Neural cell (in vitro differentiated cells): Measurements from ENCODE around the gene F12. TPM values are rescaled to one million over a fixed set of nuclear protein-coding genes. Genes with fewer than 3 reads are reported as not detected.

Experiments used
- H2AFZ ChIP-seq: fragments of 200-600, 300-800 bp; sonication (generic), shearing (Covaris generic); 2 replicates; pipeline ENCODE4 v1.6.0; 2014; ENCODE audit warnings: low read depth, mild to moderate bottlenecking, antibody characterized with exemption, low read length, moderate library complexity
- H3F3A ChIP-seq: fragments of 200-600 bp; shearing (Covaris generic); 2 replicates; pipeline ENCODE4 v1.6.1; 2016; ENCODE audit warnings: mild to moderate bottlenecking, moderate library complexity, mixed read lengths, antibody characterized with exemption, low read length; ENCODE audit not compliant: insufficient read depth, poor library complexity, severe bottlenecking
- H3K27ac ChIP-seq: fragments of 200-600, 300-800 bp; sonication (generic), shearing (Covaris generic); 2 replicates; pipeline ENCODE4 v1.5.1; 2014; ENCODE audit warnings: mild to moderate bottlenecking, low read length, moderate library complexity
- H3K27me3 ChIP-seq: fragments of 300-800, 200-600 bp; sonication (generic), shearing (Covaris generic); 2 replicates; pipeline ENCODE4 v1.6.0; 2014; ENCODE audit warnings: mild to moderate bottlenecking, low read depth, low read length, moderate library complexity; ENCODE audit not compliant: insufficient read depth
- H3K36me3 ChIP-seq: fragments of 300-800, 200-600 bp; sonication (generic), shearing (Covaris generic); 2 replicates; pipeline ENCODE4 v1.5.1; 2014; ENCODE audit warnings: mild to moderate bottlenecking, antibody characterized with exemption, low read length, moderate library complexity; ENCODE audit not compliant: insufficient read depth
- H3K4me2 ChIP-seq: fragments of 300-800, 200-600 bp; sonication (generic), shearing (Covaris generic); 2 replicates; pipeline ENCODE4 v1.6.0; 2014; ENCODE audit warnings: mild to moderate bottlenecking, low read length
- H3K4me3 ChIP-seq: fragments of 300-800, 200-600 bp; sonication (generic), shearing (Covaris generic); 2 replicates; pipeline ENCODE4 v1.5.1; 2014; ENCODE audit warnings: mild to moderate bottlenecking, low read length, moderate library complexity
- H3K79me2 ChIP-seq: fragments of 200-600 bp; shearing (Covaris generic); replicated peaks from 2 replicates; pipeline ENCODE4 v1.6.0; 2014; ENCODE audit warnings: mild to moderate bottlenecking, low read length, moderate library complexity; ENCODE audit not compliant: insufficient read depth
- H3K9ac ChIP-seq: fragments of 300-800, 200-600 bp; sonication (generic), shearing (Covaris generic); 2 replicates; pipeline ENCODE4 v1.6.1; 2016; ENCODE audit warnings: mild to moderate bottlenecking, low read length, mixed read lengths
- H3K9me2 ChIP-seq: fragments of 200-600 bp; shearing (Covaris generic); 2 replicates; pipeline ENCODE4 v1.6.1; 2016; ENCODE audit warnings: mild to moderate bottlenecking, low read length, mixed read lengths; ENCODE audit not compliant: insufficient read depth
- H3K9me3 ChIP-seq: fragments of 200-600, 300-800 bp; sonication (generic), shearing (Covaris generic); 2 replicates; pipeline ENCODE4 v1.6.1; 2016; ENCODE audit warnings: mild to moderate bottlenecking, mixed run types, low read length, moderate library complexity, mixed read lengths
- H4K20me1 ChIP-seq: fragments of 200-600 bp; shearing (Covaris generic); 2 replicates; pipeline ENCODE4 v1.6.1; 2016; ENCODE audit warnings: mild to moderate bottlenecking, mixed run types; ENCODE audit not compliant: insufficient read depth
- CTCF ChIP-seq: fragments of 450-650 bp; IDR thresholded peaks from 2 replicates; pipeline ENCODE4 v1.5.1; 2014; ENCODE audit warnings: antibody characterized with exemption, mild to moderate bottlenecking, moderate library complexity; ENCODE audit not compliant: poor library complexity, severe bottlenecking
- EP300 ChIP-seq: fragments of 450-650 bp; conservative IDR thresholded peaks from 2 replicates; pipeline ENCODE4 v1.6.1; 2014; ENCODE audit warnings: antibody characterized with exemption, mild to moderate bottlenecking, moderate library complexity; ENCODE audit not compliant: poor library complexity, severe bottlenecking
- EZH2 ChIP-seq: fragments of 200-600, 300-800 bp; shearing (Covaris generic), sonication (generic); IDR thresholded peaks from 2 replicates; pipeline ENCODE4 v1.6.1; 2014; ENCODE audit warnings: antibody characterized with exemption, low read length, borderline replicate concordance, mild to moderate bottlenecking; ENCODE audit not compliant: insufficient read depth, poor library complexity, severe bottlenecking
- MXI1 ChIP-seq: fragments of 450-650 bp; conservative IDR thresholded peaks from 2 replicates; pipeline ENCODE4 v1.6.1; 2014; ENCODE audit warnings: antibody characterized with exemption, mild to moderate bottlenecking; ENCODE audit not compliant: poor library complexity, severe bottlenecking
- POLR2AphosphoS5 ChIP-seq: IDR thresholded peaks from 2 replicates; pipeline ENCODE4 v1.6.1; 2012
- RAD21 ChIP-seq: fragments of 450-650 bp; conservative IDR thresholded peaks from 2 replicates; pipeline ENCODE4 v1.6.1; 2014; ENCODE audit warnings: antibody characterized with exemption, mild to moderate bottlenecking, moderate library complexity
- REST ChIP-seq: IDR thresholded peaks from 2 replicates; pipeline ENCODE4 v1.6.1; 2012; ENCODE audit warnings: borderline replicate concordance
- SMC3 ChIP-seq: fragments of 450-650 bp; conservative IDR thresholded peaks from 2 replicates; pipeline ENCODE4 v1.6.1; 2014; ENCODE audit warnings: antibody characterized with exemption, mild to moderate bottlenecking, moderate library complexity; ENCODE audit not compliant: poor library complexity
- TAF1 ChIP-seq: IDR thresholded peaks from 2 replicates; pipeline ENCODE4 v1.6.1; 2012; ENCODE audit warnings: low read depth
- polyA plus RNA-seq: library from polyadenylated mRNA; depleted of rRNA; stranded (reverse); fragments of >200 nt; gene quantifications from 2 replicates; pipeline ENCODE4 v1.2.3, GENCODE V29; 2014

Gene F12
- polyA plus RNA-seq, 1 donor from 2014 or later = 1.4 TPM

GRCh38 chr5:177435847-177436536, 26.6 kb upstream of the F12 start:
- H3K27ac ChIP-seq = no peak overlapping the region
- no peaks in the 10 kb centered on the region for H3K9me3 ChIP-seq
- no peak overlapping the region for H3K4me2 ChIP-seq
- no peaks in the 10 kb centered on the region for H3K36me3 ChIP-seq
- no peak for TF ChIP-seq CTCF
- TF ChIP-seq REST = no peak
- no peak for TF ChIP-seq RAD21
- no peak for TF ChIP-seq EZH2
- no peak for TF ChIP-seq EP300
- TF ChIP-seq SMC3 = no peak
- TF ChIP-seq POLR2AphosphoS5 = no peak
- no peak for TF ChIP-seq TAF1
- no peak for TF ChIP-seq MXI1
- no peaks in the 10 kb centered on the region for H3F3A ChIP-seq
- no peaks in the 10 kb centered on the region for H3K9me2 ChIP-seq
- H4K20me1 ChIP-seq = no peaks in the 10 kb centered on the region
- H2AFZ ChIP-seq = no peak overlapping the region
- no peak overlapping the region for H3K4me3 ChIP-seq
- H3K79me2 ChIP-seq = no peaks in the 10 kb centered on the region
- H3K9ac ChIP-seq = no peak overlapping the region
- H3K27me3 ChIP-seq = no peaks in the 10 kb centered on the region

- H2AFZ ChIP-seq = no peak overlapping the region
- no peaks in the 10 kb centered on the region for H3K9me3 ChIP-seq
- no peak overlapping the region for H3K27ac ChIP-seq
- no peak overlapping the region for H3K4me2 ChIP-seq
- H3K9ac ChIP-seq = no peak overlapping the region
- no peaks in the 10 kb centered on the region for H3K9me2 ChIP-seq
- no peaks in the 10 kb centered on the region for H3K79me2 ChIP-seq
- TF ChIP-seq MXI1 (no peak), TAF1 (no peak), EP300 (no peak), SMC3 (no peak), RAD21 (no peak), POLR2AphosphoS5 (no peak)
- H3K4me3 ChIP-seq = no peak overlapping the region
- H3K27me3 ChIP-seq = no peaks in the 10 kb centered on the region
- no peaks in the 10 kb centered on the region for H3K36me3 ChIP-seq
- no peaks in the 10 kb centered on the region for H4K20me1 ChIP-seq
- no peaks in the 10 kb centered on the region for H3F3A ChIP-seq
These were observed 25.8 kb upstream of the F12 start for GRCh38 chr5:177434942-177435738.
